RWPE1 (cell line): ENCODE data around the gene KIRREL3.

Experiments used
- CTCF ChIA-PET: fragments of 350-600 bp; sonication (Branson Sonifier 250); formaldehyde crosslinking; extraction: SDS; loops from one replicate; lab custom pipeline; 2021; lab: Yijun Ruan, JAX
- POLR2A ChIA-PET: fragments of 400-600 bp; formaldehyde crosslinking; extraction: SDS; loops from one replicate; lab custom pipeline; 2020; ENCODE audit warnings: antibody characterized with exemption; ENCODE audit not compliant: low non-redundant PET; lab: Yijun Ruan, JAX
- DNase-seq: peaks from one replicate; pipeline ENCODE4 v3.0.0; 2012; ENCODE audit warnings: low spot score
- H3K27ac ChIP-seq: fragments of 450-650 bp; 2 replicates; pipeline ENCODE4 v1.5.1; 2017
- CTCF ChIP-seq: fragments of 450-650 bp; conservative IDR thresholded peaks from 2 replicates; pipeline ENCODE4 v1.5.1; 2017; ENCODE audit warnings: low read depth, mild to moderate bottlenecking

The KIRREL3 gene

GRCh38 chr11:127000291-127000968, at the start of gene KIRREL3:
Gene KIRREL3, minus strand, starts transcription at chr11:127000770.
- POLR2A ChIA-PET, result no interaction called here
- no peak for DNase-seq
- CTCF ChIA-PET, result interaction anchor here (0.7 to 1.1 kb wide), 2 partner anchors 10 to 13 kb away, joined by 3 read pairs; no protein-coding TSS in a partner anchor
- no peak for TF ChIP-seq CTCF
- H3K27ac ChIP-seq, result no peak within 1 kb of the TSS

- no peak overlapping the region for H3K27ac ChIP-seq
- TF ChIP-seq CTCF, result no peak
- CTCF ChIA-PET, result no interaction called here
- POLR2A ChIA-PET, result no interaction called here
- no peak for DNase-seq
Measured at GRCh38 chr11:127050186-127050585, 49.6 kb upstream of the KIRREL3 start.

- TF ChIP-seq CTCF, result no peak
- no peak for DNase-seq
- H3K27ac ChIP-seq, result no peak overlapping the region
- ChIA-PET POLR2A (no interaction called here), CTCF (no interaction called here)
Measured at GRCh38 chr11:127049486-127049885, 48.9 kb upstream of the KIRREL3 start.

GRCh38 chr11:127044535-127044934, 44.0 kb upstream of the KIRREL3 start:
- CTCF ChIA-PET, result no interaction called here
- POLR2A ChIA-PET, result no interaction called here
- DNase-seq, result no peak
- no peak overlapping the region for H3K27ac ChIP-seq
- no peak for TF ChIP-seq CTCF

GRCh38 chr11:127042445-127042844, 41.9 kb upstream of the KIRREL3 start:
- CTCF ChIA-PET, result no interaction called here
- DNase-seq, result no peak
- no peak overlapping the region for H3K27ac ChIP-seq
- POLR2A ChIA-PET, result no interaction called here
- no peak for TF ChIP-seq CTCF

- H3K27ac ChIP-seq, result no peak overlapping the region
- no peak for TF ChIP-seq CTCF
- DNase-seq, result no peak
- CTCF ChIA-PET, result no interaction called here
- POLR2A ChIA-PET, result no interaction called here
Measured at GRCh38 chr11:127039591-127039990, 39.0 kb upstream of the KIRREL3 start.
